Neural crest cell (in vitro differentiated cells): ENCODE measurements around the gene CIB2. TPM values are rescaled to one million over a fixed set of nuclear protein-coding genes. Genes with fewer than 3 reads are reported as not detected.

Source experiments
- DNase-seq: peaks from one replicate; pipeline ENCODE4 v3.0.0; 2021; ENCODE audit warnings: low read depth, mixed read lengths, low spot score
- H3K27ac Mint-ChIP-seq: one replicate; pipeline ENCODE4 v1.8.0; 2021; ENCODE audit warnings: mild to moderate bottlenecking, mixed read lengths; ENCODE audit not compliant: unreplicated experiment
- H3K27me3 Mint-ChIP-seq: 2 replicates; pipeline ENCODE4 v1.8.0; 2021; ENCODE audit warnings: low read depth, mild to moderate bottlenecking, mixed read lengths
- H3K36me3 Mint-ChIP-seq: 2 replicates; pipeline ENCODE4 v1.8.0; 2021; ENCODE audit warnings: low read depth, mild to moderate bottlenecking, mixed read lengths
- H3K4me1 Mint-ChIP-seq: 2 replicates; pipeline ENCODE4 v1.8.0; 2021; ENCODE audit warnings: mixed read lengths
- H3K4me3 Mint-ChIP-seq: one replicate; pipeline ENCODE4 v1.8.0; 2021; ENCODE audit warnings: mild to moderate bottlenecking, mixed read lengths
- H3K9me3 Mint-ChIP-seq: 2 replicates; pipeline ENCODE4 v1.8.0; 2021; ENCODE audit warnings: mixed read lengths
- total RNA-seq: library from RNA; stranded (reverse); gene quantifications from 2 replicates; pipeline ENCODE4 v1.2.1, GENCODE V29; 2021
- TF ChIP-seq, protein P1 (sequence below): fragments of 200-600 bp; sonication (generic); conservative IDR thresholded peaks from 2 replicates; pipeline ENCODE4 v1.5.0; 2021; ENCODE audit warnings: antibody characterized with exemption, mild to moderate bottlenecking

CIB2 gene
- total RNA-seq, 1 donor from 2014 or later, result 37.7 TPM

- Mint-ChIP-seq H3K27ac (peak overlapping the region; percentile 32), H3K4me1 (peaks cover 17% of the 10 kb centered on the region), H3K4me3 (peak overlapping the region; percentile 86)
Observed at GRCh38 chr15:78127882-78128281, 3.4 kb downstream of the CIB2 start.

DNA sequence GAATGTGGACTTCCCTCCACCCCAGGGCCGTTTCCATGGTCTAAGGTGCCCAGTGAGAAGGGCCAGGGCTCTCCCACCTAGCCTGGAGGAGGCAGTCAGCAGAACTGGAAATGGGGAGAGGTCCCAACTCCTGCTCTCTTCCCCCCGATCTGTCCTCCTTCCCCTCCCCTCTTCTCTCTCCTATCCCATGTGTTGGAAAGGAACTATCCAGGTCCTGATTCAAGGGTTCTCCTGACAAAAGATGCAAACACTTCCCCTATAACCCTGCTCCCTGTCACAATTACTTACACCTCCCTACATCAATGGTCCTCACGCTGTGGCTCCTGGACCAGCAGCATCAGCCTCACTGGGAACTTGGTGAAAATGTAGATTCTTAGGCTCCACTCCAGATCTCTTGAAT, 6.0 kb downstream of the CIB2 start:
- H3K4me1 Mint-ChIP-seq, result peaks cover 9% of the 10 kb centered on the region
- H3K36me3 Mint-ChIP-seq, result no peaks in the 10 kb centered on the region
- TF ChIP-seq, protein P1, sequence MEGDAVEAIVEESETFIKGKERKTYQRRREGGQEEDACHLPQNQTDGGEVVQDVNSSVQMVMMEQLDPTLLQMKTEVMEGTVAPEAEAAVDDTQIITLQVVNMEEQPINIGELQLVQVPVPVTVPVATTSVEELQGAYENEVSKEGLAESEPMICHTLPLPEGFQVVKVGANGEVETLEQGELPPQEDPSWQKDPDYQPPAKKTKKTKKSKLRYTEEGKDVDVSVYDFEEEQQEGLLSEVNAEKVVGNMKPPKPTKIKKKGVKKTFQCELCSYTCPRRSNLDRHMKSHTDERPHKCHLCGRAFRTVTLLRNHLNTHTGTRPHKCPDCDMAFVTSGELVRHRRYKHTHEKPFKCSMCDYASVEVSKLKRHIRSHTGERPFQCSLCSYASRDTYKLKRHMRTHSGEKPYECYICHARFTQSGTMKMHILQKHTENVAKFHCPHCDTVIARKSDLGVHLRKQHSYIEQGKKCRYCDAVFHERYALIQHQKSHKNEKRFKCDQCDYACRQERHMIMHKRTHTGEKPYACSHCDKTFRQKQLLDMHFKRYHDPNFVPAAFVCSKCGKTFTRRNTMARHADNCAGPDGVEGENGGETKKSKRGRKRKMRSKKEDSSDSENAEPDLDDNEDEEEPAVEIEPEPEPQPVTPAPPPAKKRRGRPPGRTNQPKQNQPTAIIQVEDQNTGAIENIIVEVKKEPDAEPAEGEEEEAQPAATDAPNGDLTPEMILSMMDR, result no peak
- H3K9me3 Mint-ChIP-seq, result no peaks in the 10 kb centered on the region
- no peaks in the 10 kb centered on the region for H3K27me3 Mint-ChIP-seq
- DNase-seq, result no peak
- no peak overlapping the region for H3K27ac Mint-ChIP-seq
- H3K4me3 Mint-ChIP-seq, result no peak overlapping the region

More at GRCh38 chr15:78127882-78128281, 3.4 kb downstream of the CIB2 start:
- Mint-ChIP-seq H3K27me3 (no peaks in the 10 kb centered on the region), H3K36me3 (no peaks in the 10 kb centered on the region), H3K9me3 (no peaks in the 10 kb centered on the region)
- no peak for DNase-seq
- TF ChIP-seq, protein P1, result no peak

- H3K27ac Mint-ChIP-seq, result no peak overlapping the region
- H3K27me3 Mint-ChIP-seq, result no peaks in the 10 kb centered on the region
- H3K4me3 Mint-ChIP-seq, result no peak overlapping the region
Observed at GRCh38 chr15:78120523-78120922, 10.7 kb downstream of the CIB2 start.

DNA sequence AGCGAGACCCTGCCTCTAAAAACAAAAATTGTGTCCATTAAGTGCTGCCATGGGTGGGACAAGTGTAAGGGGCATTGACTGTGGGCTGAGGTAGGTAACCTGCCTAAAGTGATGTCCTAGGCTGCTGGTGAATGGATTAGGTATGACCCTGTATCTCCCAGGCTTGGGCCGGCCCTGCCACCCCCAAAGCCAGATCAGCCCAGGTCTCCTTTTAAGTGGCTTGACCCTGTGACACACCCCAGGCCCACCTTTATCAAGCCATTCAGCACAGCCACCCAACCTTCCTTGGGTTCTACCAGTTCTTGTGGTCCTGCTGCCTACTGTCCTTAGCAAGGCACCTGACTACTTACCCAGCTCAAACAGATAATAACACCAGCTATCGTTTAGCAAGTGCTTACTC, 18.7 kb downstream of the CIB2 start:
- no peaks in the 10 kb centered on the region for H3K27me3 Mint-ChIP-seq
- H3K4me1 Mint-ChIP-seq, result peaks cover 14% of the 10 kb centered on the region
- no peaks in the 10 kb centered on the region for H3K9me3 Mint-ChIP-seq
- no peak for DNase-seq
- H3K27ac Mint-ChIP-seq, result no peak overlapping the region
- TF ChIP-seq, protein P1, result no peak
- H3K4me3 Mint-ChIP-seq, result no peak overlapping the region
- no peaks in the 10 kb centered on the region for H3K36me3 Mint-ChIP-seq

More at GRCh38 chr15:78120523-78120922, 10.7 kb downstream of the CIB2 start:
- Mint-ChIP-seq H3K9me3 (no peaks in the 10 kb centered on the region), H3K36me3 (no peaks in the 10 kb centered on the region), H3K4me1 (peaks cover 7% of the 10 kb centered on the region)
- no peak for DNase-seq
- TF ChIP-seq, protein P1, result no peak

DNA sequence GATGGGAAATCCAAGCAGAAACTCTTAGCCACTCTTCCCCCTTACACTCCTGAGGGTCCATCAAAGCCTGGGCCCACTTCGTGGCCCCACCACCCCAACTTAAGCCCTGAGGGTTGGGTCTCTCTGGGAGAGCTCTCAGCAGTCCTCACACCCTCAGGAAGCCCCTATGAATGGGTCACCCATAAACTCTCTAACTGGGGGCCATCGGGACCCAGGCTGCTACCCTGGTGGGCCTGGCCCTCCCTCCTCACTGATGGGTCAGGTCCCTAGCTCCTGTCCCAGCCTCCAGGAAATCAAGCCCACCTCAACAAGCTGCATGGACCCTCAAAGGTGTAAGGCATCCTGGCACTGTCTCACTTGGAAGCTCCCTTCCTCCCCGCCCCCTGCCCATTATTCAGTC, 19.5 kb downstream of the CIB2 start:
- no peak overlapping the region for H3K27ac Mint-ChIP-seq
- DNase-seq, result no peak
- TF ChIP-seq, protein P1, result no peak
- H3K4me1 Mint-ChIP-seq, result peaks cover 11% of the 10 kb centered on the region
- no peaks in the 10 kb centered on the region for H3K9me3 Mint-ChIP-seq
- no peak overlapping the region for H3K4me3 Mint-ChIP-seq
- H3K27me3 Mint-ChIP-seq, result no peaks in the 10 kb centered on the region
- no peaks in the 10 kb centered on the region for H3K36me3 Mint-ChIP-seq
